Measurements from ENCODE around the gene CFAP74. TPM values are rescaled to one million over a fixed set of nuclear protein-coding genes. Genes with fewer than 3 reads are reported as not detected.
A peak's percentile ranks its signal among the peaks of the same experiment; 100 is the strongest.

CFAP74 gene
- total and polyA plus RNA-seq, 9 of the 15 experiments (the other 6 are each of a cell fraction or from before 2014, with no cell fraction given) = 0.03 to 0.15 (median 0.05) TPM; not detected in 6

DNA sequence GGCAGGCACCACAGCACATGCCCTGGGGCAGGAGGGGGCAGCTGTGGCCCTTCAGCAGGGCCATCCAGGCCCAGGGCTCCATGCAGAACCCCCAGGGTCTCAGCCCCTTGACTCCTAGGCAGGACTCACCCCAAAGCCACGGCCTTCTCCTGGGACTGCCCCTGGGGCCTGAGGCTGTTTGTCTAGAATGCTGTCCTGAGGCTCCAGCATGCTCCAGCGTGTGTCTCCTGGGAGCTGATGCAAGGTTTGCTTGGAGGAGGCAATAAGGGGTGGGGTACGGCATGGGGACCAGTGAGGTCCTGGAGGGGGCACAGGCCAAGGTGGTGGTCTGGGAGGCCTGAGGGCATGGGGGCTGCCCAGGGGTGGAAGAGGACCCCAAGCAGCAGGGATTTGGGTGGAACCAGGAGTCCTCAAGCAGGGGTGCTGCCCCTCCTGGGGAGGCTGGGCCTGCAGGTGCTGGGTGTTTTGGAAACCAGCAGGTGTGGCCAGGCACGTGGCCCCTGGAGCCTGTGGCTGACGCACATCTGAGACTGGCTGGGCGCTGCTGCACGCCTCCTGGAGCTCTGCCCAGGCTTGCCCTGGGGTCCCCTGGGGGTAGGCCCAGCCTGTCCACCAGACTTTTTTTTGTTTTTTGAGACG, 96.4 kb downstream of the CFAP74 start (continued):
- TF ChIP-seq, protein P1, sequence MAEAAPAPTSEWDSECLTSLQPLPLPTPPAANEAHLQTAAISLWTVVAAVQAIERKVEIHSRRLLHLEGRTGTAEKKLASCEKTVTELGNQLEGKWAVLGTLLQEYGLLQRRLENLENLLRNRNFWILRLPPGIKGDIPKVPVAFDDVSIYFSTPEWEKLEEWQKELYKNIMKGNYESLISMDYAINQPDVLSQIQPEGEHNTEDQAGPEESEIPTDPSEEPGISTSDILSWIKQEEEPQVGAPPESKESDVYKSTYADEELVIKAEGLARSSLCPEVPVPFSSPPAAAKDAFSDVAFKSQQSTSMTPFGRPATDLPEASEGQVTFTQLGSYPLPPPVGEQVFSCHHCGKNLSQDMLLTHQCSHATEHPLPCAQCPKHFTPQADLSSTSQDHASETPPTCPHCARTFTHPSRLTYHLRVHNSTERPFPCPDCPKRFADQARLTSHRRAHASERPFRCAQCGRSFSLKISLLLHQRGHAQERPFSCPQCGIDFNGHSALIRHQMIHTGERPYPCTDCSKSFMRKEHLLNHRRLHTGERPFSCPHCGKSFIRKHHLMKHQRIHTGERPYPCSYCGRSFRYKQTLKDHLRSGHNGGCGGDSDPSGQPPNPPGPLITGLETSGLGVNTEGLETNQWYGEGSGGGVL (CRISPR knock-in tag; IDR thresholded peaks at IDR 0.05) = no peak
- no peak for TF ChIP-seq MTF1 (CRISPR knock-in tag; IDR thresholded peaks at IDR 0.05; ENCODE audit: borderline replicate concordance)
- no peak for TF ChIP-seq ZFPM2 (CRISPR knock-in tag; IDR thresholded peaks at IDR 0.05)
- TF ChIP-seq, protein P2, sequence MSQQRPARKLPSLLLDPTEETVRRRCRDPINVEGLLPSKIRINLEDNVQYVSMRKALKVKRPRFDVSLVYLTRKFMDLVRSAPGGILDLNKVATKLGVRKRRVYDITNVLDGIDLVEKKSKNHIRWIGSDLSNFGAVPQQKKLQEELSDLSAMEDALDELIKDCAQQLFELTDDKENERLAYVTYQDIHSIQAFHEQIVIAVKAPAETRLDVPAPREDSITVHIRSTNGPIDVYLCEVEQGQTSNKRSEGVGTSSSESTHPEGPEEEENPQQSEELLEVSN (IDR thresholded peaks at IDR 0.05; ENCODE audit: borderline replicate concordance in 1 of 2, extremely low read depth in 1 of 2, insufficient read depth in 1 of 2, insufficient read length in 1 of 2, low read depth in 1 of 2, low read length in 1 of 2, poor library complexity in 1 of 2, severe bottlenecking in 1 of 2) = no peak
- no peak for TF ChIP-seq ZNF431 (CRISPR knock-in tag; IDR thresholded peaks at IDR 0.05)
- no peak for TF ChIP-seq RHOXF2B (CRISPR knock-in tag; conservative IDR thresholded peaks at IDR 0.05)
- TF ChIP-seq POLR2G (IDR thresholded peaks at IDR 0.05; ENCODE audit: low read depth, low read length) = peak; percentile 77
- no peak for TF ChIP-seq ZNF436 (CRISPR knock-in tag; IDR thresholded peaks at IDR 0.05)
- TF ChIP-seq SLC30A9 (CRISPR knock-in tag; IDR thresholded peaks at IDR 0.05) = no peak
- no peak for TF ChIP-seq ZNF324 (CRISPR knock-in tag; IDR thresholded peaks at IDR 0.05)
- no peak for TF ChIP-seq HMG20B (CRISPR knock-in tag; IDR thresholded peaks at IDR 0.05)
- no peak for TF ChIP-seq U2AF2 (optimal IDR thresholded peaks at IDR 0.05; ENCODE audit: low read depth, low read length)
- no peak for TF ChIP-seq MXI1 (IDR thresholded peaks at IDR 0.05; ENCODE audit: low read depth, low read length)
- no peak for TF ChIP-seq JUNB (CRISPR knock-in tag; conservative IDR thresholded peaks at IDR 0.05)
- TF ChIP-seq, protein P3, sequence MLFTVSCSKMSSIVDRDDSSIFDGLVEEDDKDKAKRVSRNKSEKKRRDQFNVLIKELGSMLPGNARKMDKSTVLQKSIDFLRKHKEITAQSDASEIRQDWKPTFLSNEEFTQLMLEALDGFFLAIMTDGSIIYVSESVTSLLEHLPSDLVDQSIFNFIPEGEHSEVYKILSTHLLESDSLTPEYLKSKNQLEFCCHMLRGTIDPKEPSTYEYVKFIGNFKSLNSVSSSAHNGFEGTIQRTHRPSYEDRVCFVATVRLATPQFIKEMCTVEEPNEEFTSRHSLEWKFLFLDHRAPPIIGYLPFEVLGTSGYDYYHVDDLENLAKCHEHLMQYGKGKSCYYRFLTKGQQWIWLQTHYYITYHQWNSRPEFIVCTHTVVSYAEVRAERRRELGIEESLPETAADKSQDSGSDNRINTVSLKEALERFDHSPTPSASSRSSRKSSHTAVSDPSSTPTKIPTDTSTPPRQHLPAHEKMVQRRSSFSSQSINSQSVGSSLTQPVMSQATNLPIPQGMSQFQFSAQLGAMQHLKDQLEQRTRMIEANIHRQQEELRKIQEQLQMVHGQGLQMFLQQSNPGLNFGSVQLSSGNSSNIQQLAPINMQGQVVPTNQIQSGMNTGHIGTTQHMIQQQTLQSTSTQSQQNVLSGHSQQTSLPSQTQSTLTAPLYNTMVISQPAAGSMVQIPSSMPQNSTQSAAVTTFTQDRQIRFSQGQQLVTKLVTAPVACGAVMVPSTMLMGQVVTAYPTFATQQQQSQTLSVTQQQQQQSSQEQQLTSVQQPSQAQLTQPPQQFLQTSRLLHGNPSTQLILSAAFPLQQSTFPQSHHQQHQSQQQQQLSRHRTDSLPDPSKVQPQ (CRISPR knock-in tag; IDR thresholded peaks at IDR 0.05; ENCODE audit: borderline replicate concordance) = no peak
- TF ChIP-seq, protein P4, sequence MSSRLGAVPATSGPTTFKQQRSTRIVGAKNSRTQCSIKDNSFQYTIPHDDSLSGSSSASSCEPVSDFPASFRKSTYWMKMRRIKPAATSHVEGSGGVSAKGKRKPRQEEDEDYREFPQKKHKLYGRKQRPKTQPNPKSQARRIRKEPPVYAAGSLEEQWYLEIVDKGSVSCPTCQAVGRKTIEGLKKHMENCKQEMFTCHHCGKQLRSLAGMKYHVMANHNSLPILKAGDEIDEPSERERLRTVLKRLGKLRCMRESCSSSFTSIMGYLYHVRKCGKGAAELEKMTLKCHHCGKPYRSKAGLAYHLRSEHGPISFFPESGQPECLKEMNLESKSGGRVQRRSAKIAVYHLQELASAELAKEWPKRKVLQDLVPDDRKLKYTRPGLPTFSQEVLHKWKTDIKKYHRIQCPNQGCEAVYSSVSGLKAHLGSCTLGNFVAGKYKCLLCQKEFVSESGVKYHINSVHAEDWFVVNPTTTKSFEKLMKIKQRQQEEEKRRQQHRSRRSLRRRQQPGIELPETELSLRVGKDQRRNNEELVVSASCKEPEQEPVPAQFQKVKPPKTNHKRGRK (tag; IDR thresholded peaks at IDR 0.05) = no peak
- no peak for TF ChIP-seq HNRNPH1 (optimal IDR thresholded peaks at IDR 0.05; ENCODE audit: low read depth, low read length)
- TF ChIP-seq HNRNPLL (IDR thresholded peaks at IDR 0.05; ENCODE audit: low read depth, low read length, poor library complexity, severe bottlenecking) = no peak
- TF ChIP-seq ASH1L (IDR thresholded peaks at IDR 0.05; ENCODE audit: borderline replicate concordance, low read depth, partially characterized antibody) = no peak
- no peak for TF ChIP-seq BRD4 (IDR thresholded peaks at IDR 0.05)
- no peak for TF ChIP-seq HIVEP1 (CRISPR knock-in tag; IDR thresholded peaks at IDR 0.05)
